HG02981 (cell line): ENCODE measurements around the gene RUFY4.

ENCODE experiments used
- ATAC-seq: cut with Tn5 transposase; IDR thresholded peaks from one replicate; pipeline ENCODE4 v1.9.1; 2021; ENCODE audit warnings: mild to moderate bottlenecking, moderate library complexity; ENCODE audit not compliant: unreplicated experiment

Gene RUFY4

GRCh38 chr2:218138047-218138446 lies 69.0 kb downstream of the RUFY4 start:
- no peak for ATAC-seq
